Stimulated activated CD4-positive, alpha-beta T cell treated with anti-CD3 and anti-CD28 coated beads, Interleukin-4, amount 100 ng/mL, for 48 hours (primary cell): Measurements from ENCODE around the gene CORO6.

Experiments
- DNase-seq, 2 donors: peaks; one replicate each; pipeline ENCODE4 v3.0.0-alpha.2; 2020; ENCODE audit warnings: low read depth in 2 of 2

Gene CORO6

DNA sequence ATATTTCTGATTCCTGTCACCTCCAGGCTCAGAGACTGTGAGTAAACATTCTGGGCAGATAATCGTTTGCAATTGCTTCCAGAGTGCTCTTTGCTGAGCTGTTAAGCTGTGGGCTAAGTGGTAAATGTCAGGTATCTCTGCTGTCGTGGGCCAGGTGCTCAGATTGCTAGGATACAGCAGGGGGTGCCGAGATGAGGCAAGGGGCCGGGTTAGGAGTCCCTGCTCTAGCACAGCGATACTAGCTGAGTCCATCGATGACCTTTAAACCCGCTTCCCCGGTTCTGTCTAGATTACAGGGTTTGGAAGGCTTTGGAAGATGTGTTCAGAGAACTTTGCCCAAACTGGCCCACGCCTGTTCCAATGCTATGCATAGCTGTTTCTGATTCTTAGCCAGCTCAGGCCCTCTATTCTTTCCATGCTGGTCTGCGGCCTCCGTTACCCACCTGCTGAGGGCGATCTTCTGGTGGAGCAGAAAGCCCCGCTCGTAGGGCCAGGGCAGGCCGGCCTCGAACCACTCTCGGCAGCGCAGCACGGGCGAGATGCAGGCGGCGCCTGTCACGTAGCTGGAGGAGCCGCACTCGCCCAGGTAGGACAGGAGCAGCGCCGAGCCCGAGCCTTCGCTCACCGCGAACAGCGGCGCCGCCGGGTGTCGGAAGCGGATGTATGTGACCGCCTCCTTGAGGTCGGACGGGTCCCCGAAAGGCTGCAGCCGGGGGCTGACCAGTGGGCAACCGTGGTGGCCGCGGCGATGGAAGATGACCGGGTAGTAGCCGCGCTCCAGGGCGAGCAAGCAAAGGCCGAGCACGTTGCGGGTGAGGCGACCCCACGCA is 56.9 kb downstream of the CORO6 start:
- peak; percentile 48 to 54 for DNase-seq
